ENCODE results near the gene SLC1A7. TPM values are rescaled to one million over a fixed set of nuclear protein-coding genes. Genes with fewer than 3 reads are reported as not detected.

The SLC1A7 gene
- polyA plus RNA-seq, 1 donor = 0.41 TPM

DNA sequence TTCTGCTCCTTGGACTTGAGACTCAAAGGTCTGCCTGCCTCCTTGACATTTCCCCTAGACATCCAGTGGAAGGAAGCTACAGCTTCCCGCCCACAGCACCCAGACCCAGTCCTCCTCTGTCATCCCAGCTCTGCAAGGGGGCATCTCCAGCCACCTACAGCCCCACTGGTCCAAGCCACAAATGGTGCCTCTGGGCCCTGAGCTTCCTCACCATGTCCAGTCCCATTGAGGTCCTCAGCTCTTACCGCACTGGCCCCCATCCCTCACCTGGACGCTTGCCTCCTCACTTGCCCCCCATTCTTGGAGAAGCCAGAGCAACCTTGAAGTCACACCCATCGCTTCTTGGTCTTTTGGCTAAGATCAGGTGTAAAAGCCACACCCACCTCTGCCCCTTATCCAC lies 67.2 kb downstream of the SLC1A7 start:
- DNase-seq = no peak

DNA sequence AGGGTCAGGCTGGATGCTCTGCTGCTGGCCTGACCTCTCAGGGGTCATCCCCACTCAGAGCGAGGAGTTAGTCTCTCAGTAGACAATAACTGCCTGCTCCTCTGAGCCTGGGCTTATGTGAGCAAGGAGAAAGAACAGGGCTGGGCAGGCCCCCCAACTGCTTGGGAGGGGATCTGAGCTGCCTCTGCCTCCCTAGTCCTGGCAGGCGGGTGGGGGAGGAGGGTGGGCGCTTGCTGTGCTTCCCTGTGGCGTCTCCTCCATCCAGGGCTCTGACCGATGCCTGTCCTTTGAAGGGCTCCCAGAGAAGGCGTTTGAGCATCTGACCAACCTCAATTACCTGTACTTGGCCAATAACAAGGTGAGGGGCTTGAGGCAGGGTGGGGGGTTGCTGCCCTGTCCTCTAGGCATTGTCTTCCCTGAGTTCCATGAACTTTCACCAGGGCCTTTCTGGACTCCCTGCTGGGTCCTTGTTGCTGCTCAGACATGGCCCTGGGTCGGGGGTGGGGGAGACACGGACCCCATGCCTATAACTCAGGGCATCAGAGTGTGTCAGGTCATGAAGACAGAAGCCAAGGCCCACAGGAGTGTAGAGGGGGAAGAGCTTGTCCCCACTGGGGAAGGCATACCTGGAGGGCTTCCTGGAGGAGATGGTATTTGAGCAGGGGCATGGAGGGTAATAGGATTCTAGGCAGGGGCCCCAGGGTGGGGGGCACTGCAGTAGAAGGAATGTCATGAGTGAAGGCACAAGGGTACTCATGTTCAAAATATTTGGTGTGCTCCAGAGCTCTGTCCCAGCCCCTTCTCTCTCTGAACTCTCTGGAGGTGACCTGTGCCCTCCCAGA lies 67.9 kb downstream of the SLC1A7 start:
- DNase-seq = no peak

DNA sequence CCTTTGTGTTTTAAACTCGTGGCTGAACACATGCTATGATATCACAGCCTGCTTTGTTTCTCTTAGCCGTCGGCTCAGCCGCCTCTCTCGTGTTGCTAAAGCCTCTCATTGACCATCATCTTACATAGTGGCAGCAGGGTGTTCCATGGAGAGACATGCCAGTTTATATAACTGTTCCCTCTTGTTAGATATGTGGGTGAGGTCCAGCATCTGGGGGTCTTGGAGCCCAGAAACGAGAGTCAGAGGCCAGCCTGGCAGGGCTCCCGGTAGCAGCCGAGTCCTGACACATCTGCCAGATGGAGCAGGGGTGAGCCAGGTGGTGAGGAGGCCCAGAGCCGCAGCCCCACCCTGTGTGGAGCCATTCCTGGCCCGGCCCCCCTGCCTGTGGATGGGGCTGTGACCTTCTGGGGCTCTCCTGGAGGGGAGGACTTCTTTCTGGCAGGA lies 68.5 kb downstream of the SLC1A7 start:
- DNase-seq = no peak

DNA sequence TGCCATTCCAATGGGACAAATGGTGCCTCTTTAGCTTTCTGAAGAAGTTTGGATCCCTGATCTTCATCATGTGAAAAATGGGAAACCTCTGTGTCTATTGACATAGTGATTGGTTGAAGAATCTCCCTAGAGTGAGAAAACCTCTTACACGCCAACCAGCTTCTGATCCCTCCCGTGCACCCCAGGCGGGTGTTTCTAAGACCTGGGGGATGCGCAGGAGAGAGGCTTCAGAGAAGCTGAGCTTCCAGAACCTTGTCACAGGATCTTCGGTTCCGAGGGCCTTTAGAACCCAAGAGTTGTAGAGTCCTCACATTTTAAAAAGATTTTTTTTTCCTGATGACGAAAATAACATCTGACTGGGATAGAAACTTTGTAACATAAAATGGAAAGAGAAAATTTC lies 69.2 kb downstream of the SLC1A7 start:
- DNase-seq = no peak

DNA sequence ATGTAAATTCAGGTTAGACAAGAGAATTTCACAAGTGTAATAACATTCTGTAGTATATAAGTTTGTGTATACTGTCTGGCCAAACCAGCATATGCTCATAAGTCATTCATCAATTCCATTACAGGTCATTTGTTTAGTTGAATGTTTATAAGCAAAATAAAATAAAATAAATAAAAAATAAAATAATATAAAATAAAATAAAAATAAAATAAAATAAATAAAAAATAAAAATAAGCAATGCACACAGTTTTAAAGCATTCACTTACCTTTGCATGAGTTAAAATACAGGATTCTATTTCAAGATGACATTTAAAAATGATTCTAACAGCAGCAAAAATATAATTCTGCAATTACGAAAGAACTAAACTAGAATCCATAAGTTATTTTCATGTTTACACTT lies 70.5 kb downstream of the SLC1A7 start:
- DNase-seq = no peak

DNA sequence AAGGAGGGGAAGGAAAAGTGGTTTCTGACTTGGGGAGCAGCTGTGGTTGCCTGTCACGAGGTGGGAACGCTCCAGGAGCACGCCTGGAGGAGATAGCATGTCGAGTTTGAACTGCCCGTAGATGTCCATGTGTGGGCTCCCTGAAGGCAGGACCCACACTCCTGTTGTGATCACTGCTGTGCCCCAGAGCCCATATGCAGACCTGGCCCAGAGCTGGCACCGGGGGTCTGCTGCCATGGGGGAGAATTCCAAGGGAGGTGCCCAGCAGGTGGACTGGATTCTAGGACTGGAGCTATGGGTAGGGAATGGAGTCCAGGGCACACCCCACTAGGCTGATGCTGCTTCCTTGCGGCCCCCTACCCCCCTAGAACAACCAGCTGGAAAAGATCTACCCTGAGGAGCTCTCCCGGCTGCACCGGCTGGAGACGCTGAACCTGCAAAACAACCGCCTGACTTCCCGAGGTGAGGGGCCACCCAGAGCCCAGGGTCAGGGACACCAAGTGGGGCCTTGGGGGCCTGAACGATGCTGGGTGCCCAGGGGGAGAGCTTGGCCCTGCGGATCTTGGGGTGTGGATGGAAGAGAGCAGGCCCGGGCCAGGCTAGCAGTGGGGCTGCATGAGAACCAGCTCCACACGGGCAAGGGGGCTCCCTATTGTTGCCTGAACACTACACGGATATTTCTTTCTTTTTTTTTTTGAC lies 71.1 kb downstream of the SLC1A7 start:
- no peak for DNase-seq

DNA sequence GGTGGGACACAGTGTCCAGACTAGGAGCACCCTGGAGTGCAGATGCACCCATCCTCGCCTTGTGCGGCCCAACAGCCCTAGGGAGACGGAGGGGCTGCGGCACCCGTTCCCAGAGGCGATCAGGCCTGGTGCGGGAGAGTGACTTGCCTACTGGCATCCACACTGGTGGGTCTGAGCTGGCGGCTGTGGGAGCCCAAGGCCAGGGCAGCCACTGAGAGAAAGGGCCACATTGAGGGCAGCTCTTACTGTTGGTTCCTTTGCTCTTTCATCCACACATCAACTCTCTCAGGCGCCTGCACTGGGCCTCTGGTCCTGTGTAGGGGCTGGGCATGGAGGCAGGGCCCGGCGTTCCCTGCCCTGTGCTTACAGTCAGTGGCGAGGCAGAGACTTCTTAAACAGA lies 71.8 kb downstream of the SLC1A7 start:
- no peak for DNase-seq

DNA sequence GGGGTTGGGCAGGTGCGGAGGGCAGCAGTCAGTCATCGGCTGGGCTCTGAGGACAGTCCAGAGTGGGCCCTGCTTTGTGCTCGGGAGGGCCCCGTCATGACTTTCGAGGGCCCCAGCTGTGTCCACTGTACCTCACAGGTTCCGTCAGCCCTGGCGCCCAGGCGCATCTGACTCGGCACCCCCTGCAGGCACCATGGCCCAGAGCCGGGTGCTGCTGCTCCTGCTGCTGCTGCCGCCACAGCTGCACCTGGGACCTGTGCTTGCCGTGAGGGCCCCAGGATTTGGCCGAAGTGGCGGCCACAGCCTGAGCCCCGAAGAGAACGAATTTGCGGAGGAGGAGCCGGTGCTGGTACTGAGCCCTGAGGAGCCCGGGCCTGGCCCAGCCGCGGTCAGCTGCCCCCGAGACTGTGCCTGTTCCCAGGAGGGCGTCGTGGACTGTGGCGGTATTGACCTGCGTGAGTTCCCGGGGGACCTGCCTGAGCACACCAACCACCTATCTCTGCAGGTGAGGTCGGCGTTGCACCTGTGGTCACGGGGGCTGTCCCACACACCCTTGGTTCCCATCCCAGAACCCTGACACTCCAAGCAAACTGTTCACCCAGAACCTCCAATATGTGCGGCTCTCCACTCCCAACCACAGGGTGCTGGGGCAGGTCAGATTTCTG lies 72.6 kb downstream of the SLC1A7 start:
- DNase-seq = no peak

DNA sequence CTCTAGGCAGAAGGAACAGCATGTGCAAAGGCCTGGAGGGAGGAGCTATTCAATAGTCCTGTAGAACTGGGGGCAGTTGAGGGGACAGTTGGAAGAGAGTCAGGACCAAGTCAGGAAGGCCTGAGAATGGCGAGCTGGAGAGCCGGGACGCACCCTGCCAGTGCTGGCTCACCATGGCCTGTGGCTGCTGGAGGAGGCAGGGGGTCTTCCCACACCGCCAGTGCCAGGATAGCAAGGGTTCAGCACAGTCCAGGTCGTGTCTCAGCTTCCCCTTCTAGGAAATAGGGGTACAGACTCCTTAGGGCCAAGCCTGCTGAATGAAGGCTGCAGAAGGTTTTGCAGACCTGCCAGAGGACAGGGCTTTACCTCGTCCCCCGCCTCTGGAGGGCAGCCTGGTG lies 73.2 kb downstream of the SLC1A7 start:
- DNase-seq = no peak

DNA sequence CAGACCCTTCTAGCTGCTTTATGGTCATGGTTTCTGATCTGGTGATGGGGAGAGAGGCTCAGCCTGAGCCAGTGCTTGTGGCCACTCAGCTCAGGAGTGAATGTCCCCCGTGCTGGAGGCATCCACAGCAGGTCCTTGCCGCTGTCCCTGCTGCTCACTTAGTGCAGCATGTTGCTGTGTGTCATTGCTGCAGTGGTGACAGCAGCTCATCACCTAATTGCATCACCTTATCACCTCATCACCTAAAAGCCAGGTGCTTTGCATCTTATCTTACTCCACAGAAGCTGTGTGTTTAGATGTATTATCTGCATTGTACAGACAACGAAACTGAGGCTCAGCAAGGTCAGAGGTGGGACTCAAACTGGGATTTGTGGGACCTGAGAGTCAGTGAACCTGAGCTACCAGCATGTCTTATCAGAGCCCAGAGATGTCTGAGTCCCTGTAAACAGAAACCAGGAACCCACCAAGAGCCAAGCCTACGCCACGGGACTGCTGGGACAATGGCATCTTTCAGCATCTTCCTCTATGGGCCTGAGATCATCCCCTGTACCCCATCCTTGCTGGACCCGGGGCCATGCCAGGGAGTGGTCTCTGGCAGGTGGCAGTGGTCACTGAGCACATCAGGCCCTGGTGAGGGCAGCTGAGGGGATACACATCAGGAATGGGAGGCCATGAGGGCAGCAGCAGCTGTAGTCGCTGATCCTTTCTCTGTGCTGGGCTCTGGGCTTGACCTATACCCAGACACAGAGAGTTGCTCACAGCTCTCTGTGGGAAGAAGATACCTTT lies 73.9 kb downstream of the SLC1A7 start:
- no peak for DNase-seq

DNA sequence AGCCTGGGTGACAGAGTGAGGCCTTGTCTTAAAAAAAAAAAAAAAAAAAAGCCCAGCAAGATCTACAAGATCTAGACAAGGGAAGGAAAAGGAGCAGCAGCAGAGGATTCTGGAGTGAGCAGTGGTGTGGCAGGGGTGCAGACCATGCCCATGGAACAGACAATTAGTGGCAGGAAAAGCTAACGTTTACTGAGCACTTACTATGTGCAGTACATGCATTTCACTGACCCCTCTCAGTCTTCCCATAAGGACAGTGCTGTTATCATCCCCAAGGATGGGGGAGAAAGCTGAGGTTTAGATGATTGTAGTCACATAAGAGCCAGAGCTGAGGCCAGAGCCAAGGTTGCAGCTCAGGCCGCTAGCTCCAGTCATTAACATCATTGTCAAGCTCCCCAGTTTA lies 74.6 kb downstream of the SLC1A7 start:
- DNase-seq = no peak

DNA sequence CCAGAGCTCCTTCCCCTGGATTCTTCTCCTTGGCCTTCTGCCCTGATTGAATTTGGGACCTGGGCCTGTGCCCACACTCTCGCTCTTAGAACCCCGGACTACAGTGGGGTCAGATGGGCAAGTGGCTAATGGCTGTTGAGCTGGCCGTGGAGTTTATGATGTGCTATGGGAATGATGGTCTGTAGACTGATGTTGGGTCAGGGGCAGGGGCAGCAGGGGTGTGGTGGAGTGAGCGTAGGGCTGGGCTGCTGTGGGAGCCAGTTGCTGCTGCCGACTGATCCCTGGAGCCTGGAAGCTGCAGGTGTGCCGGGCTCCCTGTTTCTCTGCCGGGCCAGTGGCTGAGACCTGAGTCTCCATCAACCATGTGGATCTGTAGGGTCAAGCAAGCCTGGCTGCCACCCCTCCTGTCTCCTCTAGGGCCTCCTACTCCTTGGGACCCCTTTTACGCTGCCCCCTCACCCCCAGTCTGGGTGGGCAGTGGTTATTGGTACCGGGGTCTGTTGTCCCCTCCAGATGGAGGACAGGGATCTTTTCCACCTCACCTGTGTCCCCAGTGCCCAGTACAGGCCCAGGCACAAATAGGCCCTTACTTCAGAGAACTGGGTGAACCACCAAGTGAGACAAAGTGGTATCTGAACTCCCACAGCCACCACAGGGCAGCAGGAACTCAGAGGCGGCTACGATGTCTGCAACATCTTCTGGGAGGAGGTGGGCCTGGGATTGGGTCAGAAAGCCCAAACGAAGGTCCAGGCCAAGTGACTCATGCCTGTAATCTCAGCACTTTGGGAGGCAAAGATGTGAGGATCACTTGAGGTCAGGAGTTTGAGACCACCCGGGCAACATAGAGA lies 75.3 kb downstream of the SLC1A7 start:
- DNase-seq = no peak

DNA sequence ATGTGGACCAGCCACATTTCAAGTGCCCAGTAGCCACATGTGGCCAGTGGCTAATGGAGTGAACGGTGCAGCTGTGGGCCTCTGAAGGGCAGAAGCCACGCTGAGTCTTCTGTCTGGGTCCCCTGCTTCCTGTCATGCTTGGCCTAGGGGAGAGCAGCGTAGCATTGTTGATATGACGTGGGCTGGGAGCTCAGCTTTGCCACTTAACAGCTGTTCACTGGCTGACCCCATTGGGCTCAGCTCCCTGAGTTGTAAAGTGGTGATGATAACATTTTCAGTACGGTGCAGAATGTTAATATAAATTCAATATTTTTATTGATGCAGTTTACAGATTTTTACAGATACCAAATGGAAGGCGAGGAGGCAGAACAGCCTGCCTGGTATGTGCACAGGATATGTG lies 76.0 kb downstream of the SLC1A7 start:
- no peak for DNase-seq

DNA sequence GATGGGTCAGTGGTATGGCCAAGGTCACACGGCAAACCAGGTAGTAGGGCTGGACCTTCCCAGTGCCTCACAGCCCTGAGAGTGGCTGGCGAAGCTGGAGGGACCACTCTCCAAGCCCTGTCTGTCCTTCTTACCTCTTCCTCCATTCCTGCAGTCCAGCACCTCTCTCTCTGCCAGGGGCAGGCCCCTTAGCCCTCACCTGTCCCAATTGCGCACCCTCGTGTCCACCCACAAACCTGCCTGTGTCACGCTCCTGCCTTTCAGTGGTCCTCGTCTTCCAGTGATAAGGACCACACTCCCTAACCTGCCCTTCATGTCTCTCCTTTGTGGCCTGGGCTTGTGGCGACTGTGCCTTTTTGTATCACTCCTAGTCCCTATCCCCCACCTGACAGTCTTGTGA lies 77.0 kb downstream of the SLC1A7 start:
- no peak for DNase-seq

DNA sequence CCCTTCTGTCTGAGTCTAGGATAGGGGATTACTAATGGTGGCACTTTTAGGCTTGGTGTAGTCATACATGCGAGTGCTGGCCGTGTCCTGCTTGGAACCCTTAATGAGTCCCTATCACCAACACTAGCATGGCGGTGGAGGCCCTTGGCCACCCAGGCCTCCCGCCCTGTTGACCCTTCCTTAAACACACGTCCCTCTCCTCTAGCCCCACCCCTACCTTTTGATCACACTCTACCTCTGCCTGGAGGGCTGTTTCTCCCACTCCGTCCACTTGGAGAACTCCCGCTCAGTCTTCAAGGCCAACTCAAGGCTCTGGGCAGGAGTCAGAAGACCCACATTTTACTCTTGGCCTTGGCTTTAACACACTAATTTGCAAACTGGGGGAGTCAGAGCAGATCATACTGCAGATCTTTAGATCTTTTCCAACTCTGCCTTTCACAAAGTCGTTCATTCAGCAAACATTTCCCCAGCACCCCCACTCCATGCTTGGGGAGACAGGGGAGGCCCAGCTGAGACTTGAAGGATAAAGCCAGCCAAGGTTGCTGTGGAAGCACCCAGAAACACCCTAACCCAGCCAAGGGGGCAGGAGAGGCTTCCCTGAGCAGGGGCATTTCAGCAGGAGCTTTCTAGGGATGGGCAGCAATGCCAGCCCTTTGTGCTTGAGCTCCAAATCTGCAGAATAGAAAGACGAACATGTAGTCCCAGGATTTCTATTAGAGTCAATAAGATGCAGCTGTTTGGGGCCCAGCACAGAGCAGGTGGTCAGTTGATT lies 78.5 kb downstream of the SLC1A7 start:
- no peak for DNase-seq

DNA sequence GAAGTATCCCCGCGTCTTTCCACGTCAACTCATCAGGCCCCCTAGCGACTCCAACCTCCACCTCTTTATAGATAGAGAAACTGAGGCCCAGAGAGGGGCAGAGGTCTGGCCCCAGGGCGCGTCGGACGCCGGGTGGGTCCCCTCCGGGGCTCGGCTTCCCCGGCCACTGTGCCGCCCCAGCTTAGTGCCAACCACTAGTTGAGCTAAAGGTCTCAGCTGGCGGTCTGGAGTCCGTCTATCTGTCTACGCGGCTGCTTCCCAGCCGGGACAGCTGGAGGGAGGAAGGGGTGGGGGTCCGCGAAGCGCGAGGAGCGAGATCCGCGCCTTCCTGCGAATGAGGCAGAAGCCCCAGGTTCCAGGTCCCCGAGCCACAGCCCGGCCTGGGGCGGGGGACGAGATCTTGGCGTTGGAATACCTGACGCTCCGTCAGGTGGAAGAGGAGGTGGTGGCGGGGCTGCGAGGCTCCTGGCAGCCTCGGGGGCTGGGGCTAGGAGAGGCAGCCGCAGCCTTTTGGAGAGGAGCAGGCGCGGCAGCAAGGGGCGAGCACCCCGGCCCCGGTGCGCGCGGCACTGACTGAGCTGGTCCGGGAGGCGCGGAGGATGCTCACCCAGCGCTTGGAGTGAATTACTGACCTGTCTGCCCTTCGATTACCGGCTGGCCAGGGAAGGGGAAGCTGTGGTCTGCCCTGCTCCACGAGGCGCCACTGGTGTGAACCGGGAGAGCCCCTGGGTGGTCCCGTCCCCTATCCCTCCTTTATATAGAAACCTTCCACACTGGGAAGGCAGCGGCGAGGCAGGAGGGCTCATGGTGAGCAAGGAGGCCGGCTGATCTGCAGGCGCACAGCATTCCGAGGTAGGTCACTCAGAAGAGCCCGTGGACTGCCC lies 79.5 kb downstream of the SLC1A7 start:
- no peak for DNase-seq

DNA sequence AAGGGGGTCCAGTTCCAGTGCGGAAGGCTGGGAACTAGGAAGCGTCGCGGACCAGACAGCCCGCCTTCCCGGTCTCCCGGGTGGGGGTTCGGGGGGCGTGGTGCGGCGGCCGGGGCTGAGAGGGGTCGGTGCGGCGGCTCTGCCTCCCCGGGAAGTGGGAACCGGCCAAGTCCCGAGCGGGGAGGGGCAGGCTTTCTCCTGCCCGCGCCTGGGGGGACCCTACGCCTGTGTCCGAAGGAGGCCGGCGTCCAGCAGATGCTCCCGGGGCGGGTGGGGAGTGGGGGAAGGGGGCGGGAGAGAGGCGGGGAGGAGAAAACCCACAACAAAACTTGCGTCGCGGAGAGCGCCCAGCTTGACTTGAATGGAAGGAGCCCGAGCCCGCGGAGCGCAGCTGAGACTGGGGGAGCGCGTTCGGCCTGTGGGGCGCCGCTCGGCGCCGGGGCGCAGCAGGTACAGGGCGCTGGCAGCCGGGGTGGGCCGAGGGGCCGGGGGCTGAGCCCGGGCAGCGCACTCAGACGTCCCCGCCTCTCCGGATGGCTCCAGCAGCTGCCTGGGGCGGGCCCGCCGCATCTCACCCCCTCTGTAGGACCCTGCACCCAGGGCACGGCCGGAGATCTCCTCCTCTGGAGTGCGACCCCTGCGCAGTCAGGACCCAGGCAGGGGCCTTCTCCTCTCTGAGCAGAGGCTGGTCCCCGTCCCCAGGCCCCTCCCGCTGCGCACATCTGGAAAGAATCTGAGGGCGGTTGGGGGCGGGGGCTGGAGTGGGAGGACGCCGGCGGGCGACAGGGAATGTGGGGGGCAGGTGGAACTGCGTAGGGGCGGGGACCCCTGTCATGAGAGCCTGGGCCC lies 80.4 kb downstream of the SLC1A7 start, which contains the start of gene PODN:
TSS of gene PODN (plus strand) at position 355 of the 849 bp plus-strand sequence. CDS start 7,643 bp downstream, outside the sequence.
- peak; percentile 31 for DNase-seq

DNA sequence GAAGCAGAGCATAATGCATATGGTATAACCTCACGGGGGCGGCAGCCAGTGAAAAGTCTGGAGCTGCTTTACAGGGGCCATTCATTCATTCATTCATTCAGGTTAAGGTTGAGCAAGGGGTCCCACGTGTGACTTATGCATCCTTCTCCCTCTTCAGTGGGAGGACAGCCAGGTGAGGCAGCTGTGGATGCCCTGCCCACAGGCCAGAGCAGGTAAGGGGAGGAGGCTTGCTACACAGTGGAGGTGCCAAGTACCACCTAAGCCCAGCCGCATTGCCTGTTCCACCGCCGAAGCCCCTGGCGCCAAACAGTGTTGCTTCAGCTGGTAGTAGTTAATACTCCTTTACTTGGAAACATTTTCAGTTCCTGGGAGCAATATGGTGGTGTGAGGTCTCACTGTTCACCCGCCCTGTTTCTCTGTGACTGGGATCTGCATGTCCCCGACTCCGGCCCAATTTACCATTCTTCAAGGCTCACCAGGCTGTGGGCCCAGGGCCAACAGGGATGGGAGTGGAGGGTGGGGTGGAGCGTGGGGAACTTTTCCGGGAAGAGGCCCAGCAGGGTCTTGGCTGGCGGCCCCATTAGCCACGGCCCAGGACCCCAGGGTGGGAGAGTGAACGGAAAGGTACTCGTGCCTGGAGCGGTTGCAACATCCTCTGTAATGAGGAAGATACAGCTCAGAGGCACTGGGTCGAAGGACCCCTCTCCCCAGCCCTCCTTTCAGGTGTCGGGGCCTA lies 81.1 kb downstream of the SLC1A7 start:
- peak; percentile 19 for DNase-seq
